Fibroblast of skin of right biceps (primary cell): ENCODE measurements around the gene MSANTD1.
A peak's percentile ranks its signal among the peaks of the same experiment; 100 is the strongest.

Experiments
- DNase-seq: peaks from one replicate; pipeline ENCODE4 v3.0.0-alpha.2; 2013

Gene MSANTD1

DNA sequence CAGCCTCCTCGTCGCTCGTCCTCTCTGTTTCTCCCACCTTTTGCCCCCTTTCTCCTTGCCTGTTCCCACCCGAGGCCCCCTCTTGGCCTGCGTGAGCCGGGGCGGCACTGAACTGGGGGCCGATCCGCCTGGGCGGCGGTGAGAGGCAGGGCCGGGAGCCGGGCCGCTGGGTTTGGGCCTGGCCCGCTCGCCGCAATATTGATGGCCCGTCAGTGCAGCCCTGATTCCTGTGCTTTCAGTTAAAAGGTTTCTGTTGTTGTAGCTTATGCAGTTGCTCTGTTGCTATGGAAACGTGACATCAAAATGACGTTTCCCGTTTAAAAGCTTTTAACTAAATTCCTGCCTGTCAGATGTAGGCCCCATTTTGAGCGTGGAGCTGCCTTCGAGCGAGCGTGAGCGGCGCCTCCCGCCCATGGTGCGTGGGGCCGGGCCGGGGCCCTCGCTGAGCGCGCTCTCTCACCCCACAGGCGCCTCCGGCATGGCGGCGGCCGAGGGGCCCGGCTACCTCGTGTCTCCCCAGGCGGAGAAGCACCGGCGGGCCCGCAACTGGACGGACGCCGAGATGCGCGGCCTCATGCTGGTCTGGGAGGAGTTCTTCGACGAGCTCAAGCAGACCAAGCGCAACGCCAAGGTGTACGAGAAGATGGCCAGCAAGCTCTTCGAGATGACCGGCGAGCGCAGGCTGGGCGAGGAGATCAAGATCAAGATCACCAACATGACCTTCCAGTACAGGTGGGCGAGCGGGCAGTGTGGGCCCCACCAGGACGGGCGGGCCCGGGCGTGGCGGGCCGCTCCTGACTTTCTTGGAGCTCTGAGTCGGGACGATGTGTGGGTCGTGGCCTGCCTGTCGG, at the start of gene MSANTD1:
MSANTD1 (plus strand) TSS at position 349 of the 851 bp plus-strand sequence; CDS start at position 413, 64 bp downstream.
- DNase-seq, result peak; percentile 53

DNA sequence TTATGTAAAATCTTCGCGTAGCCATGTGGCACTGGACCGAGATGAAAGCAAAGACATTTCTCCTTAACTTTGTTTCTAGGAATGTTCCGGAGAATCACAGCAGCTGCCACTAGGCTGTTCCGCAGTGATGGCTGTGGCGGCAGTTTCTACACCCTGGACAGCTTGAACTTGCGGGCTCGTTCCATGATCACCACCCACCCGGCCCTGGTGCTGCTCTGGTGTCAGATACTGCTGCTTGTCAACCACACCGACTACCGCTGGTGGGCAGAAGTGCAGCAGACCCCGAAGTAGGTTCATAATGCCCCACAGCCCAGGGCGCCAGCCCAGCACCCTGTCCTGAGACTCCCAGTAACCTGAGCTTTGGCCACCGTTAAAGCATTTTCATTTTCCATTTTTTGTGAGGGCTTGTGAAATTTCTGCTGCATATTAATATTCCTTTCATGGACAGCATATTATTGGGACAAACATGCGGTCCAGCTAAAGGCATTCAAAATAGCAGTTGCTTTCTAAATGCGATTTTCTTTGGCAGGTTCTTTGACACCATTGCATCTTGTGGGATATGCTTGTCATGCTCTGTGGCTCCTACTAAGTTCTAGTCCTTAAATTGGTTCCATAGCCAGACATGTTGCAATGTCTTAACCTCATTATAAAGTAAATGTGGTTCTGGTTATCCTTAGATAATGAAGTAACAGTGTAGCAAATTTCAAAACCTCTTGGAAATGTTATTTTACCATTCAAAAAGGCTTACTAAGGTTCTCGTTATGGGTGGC, 49.1 kb upstream of the MSANTD1 start:
- peak; percentile 28 for DNase-seq

DNA sequence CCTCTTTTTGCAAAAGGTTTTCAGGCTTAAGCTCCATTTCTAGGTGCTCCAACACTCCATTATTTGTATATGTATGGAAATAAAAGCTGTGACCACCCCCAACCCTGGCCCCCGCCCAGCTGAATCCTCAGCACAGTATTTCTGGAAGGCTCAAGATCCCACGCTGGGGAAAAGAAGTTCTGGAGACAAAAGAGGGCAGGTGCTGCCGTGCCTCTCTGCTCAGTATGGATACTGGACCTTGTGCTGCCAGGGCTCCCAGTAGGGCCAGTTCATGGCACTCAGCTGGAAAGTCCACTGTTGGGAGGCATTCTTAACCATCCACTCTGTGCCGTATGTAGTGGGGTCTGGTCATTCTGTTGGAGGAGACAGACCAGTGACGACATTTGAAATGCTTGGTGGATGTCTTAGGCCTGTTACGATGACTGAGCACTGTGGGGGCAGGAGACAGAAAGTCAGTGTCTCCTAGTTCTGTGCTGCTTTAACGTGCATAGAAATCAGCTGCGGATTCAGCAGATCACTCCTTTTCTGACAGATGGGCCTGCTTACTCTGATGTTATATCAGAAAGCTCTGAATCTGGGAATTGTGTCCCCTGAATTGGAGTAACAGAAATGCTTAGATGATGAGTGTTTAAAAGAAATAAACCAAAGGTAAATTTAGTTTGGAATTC, 48.4 kb upstream of the MSANTD1 start:
- no peak for DNase-seq

DNA sequence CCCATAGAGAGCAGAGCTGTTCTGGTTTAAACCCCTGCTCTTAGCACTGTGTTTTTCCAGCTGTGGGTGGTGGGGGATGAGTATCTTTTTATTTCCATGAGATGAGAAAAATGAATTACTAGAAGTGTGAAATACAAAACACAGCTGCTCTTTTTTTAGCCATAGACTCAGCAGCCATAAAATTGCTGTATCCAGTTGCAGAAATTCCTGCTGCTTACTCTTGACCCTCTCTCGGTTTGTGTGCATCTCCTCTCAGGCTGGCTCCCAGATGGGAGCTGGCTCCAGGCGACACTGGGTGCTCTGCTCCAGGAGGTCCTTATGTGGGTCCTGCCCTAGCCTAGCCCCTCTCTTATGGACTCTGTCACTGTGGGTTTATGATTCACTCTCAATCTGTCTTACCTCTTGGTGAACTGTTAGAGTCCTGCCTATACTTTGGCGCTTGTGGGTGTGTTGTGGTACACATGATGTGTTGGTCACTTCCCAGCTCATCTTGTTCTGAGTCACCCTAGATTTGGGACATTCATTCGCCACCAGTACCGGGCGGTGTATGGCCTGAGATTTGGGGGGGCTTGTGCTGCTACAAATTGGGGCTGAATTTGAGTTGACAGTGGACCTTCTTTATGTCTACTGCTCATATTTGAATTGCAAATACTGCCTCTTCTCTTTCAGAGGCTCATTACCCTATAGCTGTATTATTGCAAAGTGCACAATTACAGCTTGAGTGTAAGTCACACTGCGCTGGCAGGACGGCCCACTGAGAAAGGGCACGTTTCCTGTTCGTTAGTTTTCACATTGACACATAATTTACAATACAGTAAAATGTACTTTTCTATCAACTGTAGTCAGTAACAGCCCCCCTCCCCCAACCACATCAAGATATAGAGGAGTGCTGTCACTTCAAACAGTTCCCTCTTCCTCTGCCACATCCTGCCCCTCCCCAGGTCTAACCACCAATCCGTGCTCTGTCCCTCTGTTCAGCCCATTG, 46.9 kb upstream of the MSANTD1 start:
- DNase-seq, result peak; percentile 49

DNA sequence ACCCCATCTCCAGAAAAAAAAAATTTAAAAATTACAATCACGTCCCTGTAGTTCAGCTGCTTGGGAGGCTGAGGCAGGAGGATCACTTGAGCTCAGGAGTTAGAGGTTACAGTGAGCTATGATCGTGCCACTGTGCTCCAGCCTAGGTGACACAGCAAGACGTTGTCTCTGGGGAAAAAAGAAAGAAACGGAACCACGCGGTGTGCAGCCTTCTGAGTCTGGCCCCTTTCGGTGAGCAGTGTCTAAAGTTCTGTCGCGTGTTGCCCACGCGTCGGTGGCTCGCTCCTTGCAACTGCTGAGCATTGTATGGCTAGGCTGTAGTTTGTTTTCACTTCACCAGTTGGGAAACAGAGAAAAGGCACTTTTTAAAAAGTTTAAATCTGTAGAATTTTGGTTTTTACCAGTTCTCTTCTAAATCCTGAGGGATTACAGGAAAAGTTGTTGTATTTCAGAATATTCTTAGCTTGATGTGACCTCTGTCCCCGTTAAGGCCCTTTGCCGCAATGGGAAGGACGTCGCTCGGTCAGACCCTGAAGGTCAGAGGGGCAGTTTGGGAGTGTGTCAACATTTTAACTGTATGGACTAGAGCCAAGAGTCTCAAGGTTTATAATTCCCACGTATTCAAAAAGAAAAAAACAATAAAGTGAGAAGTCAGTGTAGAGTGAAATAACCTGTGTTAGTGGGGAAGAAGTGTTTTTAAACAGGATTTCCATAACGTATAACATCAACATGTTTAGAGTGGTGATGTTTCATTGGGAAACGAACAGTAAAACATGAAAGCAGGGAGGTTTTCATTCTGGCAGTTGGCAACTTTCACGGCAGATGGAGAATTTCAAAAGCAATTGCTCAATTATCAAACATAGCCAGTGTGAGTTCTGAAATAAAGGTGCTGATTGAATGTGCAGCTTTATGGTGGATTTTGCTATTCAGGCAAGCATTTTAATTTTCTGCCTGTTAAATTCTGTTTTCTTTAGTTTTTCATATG, 45.8 kb upstream of the MSANTD1 start:
- no peak for DNase-seq

DNA sequence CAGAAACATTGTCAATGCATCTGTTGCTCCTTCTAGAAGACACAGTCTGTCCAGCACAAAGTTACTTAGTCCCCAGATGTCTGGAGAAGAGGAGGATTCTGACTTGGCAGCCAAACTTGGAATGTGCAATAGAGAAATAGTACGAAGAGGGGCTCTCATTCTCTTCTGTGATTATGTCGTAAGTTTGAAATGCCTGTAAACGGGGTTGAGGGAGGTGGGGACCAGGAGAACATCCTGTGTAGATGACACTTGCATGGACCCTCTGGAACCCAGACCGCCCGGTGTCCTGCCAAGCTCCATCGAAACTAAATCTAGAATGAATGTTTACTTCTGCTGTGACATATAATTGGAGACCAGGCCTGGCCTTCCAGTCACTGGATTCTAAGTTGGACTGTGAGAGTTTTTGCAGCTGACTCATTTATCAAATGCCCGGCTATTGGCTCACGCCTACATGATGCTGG, 45.0 kb upstream of the MSANTD1 start:
- peak; percentile 40 for DNase-seq

DNA sequence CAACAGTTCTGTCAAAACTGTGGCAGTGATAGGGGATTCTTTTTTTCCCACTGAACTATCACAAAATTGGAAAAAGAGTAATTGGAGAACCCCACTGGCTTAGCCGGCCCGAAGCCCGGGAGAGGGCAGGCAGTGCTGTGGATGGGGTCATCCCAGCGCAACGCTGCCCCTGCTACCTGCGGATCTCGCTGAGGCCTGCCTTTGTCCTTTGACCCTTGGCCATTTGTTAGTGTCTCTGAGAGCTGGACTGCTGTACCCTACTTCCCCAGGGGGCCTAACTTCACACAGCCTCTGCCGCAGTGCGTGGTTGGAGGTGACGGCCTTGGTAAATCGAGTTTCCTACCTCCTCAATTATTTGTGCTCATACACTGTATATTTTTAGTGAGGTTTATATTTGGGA, 43.0 kb upstream of the MSANTD1 start:
- DNase-seq, result no peak

DNA sequence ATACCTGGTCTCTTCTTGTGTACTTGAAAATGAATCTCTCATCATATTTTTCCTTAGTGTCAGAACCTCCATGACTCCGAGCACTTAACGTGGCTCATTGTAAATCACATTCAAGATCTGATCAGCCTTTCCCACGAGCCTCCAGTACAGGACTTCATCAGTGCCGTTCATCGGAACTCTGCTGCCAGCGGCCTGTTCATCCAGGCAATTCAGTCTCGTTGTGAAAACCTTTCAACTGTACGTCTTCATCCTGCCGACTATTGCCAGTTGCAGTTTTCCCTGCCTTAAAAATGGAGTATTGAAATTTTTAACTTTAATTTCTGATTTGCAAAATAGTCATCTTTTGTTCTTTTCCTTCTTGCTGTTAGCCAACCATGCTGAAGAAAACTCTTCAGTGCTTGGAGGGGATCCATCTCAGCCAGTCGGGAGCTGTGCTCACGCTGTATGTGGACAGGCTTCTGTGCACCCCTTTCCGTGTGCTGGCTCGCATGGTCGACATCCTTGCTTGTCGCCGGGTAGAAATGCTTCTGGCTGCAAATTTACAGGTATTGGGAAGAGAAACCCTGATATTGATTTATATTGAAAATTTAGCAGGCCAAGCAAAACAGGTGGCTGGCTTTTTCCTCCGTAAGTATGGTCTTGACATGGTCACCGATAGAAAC, 42.4 kb upstream of the MSANTD1 start:
- DNase-seq, result no peak

DNA sequence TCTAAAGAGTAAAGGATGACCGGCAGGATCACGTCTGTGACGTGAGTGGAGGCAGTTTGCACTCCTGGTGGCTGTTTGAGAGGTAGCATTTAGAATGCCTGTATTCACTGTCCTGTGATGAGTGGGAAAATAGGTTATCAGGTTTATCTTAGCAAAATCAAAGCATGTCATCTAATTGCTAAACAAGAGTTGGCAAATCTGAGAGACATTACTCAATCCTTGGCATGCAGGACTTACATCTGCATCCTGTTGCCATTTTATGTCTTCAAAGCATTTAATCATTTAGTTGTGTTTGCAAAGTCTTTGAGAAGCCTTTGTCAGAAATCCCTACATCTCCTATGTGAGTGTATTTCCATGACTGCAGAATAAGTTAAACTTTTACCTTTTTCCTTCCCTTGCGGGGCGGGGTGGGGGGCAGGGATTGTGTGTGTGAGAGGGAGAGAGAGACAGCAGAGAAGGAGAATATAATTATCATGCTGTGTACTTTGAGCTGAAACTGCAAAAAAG, 41.4 kb upstream of the MSANTD1 start:
- no peak for DNase-seq

DNA sequence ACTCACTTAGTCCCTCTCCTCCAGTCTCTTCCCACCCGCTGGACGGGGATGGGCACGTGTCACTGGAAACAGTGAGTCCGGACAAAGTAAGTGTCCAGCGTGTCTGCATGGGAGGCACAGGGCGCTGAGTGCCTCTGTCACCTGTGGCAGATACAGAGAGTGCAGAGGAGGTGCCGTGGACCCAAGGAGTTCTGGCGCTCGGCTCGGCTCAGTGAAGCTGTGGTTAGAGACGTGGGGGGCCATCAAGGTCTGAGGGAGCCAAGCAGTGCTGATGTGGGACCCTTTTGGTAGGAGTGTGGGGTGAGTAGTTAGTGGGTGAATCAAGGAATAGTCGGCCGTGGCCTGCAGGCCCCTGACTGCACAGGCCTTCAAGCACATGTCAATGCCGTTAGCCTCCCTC, 40.1 kb upstream of the MSANTD1 start:
- DNase-seq, result no peak

DNA sequence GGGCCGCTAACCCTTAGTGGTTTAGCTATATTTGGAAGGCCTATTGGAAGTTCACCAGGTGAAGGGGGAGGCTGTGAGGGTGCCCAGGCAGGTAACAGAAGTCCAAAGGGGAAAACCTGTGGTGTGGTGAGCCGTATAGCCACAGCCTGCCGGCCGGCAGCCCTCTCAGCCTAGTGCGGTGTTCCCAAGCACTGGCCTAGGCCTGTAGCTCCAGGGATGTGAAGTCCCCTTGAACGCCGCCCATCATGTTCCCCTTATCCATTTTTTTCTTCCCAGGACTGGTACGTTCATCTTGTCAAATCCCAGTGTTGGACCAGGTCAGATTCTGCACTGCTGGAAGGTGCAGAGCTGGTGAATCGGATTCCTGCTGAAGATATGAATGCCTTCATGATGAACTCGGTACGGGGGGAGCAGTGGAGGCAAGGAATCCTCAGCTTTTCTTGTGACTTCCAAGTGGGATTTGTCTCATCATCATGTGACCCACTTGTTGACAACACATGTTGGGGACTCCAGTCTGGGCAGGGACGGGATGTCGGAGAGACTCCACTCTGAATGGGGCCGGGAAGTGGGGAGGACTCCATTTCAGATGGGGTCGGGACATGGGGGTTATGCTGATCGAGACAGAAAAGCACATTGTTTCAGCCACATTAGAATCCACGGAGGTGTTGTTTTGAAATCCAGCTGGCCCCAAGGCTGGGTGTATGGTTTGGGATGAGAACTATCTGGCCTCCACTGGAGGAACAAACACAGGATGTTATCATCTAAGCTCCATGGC, 39.2 kb upstream of the MSANTD1 start:
- no peak for DNase-seq

DNA sequence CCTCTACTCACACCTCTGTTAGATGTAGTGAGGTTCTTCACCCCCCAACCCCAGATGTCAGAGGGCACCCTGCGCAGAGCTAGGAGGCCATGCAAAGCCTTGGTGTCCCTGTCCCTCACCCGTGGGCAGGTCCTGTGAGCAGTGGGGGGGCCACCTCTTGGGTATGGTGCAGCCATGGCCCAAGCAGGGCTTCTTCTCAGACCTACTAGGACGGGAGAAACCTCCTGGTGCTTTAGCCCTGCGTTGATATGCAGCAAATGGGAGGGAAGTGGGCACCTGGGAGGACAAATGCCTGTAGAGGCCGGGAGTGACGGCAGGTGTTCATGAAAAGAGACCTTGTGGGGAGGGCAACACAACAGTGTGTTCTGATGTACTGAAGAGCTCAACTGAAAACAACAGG, 38.5 kb upstream of the MSANTD1 start:
- DNase-seq, result no peak

DNA sequence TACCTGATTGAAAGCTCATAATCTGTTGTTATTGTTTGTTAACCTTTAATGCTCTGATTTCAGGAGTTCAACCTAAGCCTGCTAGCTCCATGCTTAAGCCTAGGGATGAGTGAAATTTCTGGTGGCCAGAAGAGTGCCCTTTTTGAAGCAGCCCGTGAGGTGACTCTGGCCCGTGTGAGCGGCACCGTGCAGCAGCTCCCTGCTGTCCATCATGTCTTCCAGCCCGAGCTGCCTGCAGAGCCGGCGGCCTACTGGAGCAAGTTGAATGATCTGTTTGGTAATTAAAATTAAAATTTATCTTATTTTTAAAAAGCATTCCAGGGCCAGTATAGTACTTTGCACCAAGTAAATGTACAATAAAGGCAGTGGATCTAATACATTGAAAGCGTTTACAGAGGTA, 37.1 kb upstream of the MSANTD1 start:
- DNase-seq, result no peak

DNA sequence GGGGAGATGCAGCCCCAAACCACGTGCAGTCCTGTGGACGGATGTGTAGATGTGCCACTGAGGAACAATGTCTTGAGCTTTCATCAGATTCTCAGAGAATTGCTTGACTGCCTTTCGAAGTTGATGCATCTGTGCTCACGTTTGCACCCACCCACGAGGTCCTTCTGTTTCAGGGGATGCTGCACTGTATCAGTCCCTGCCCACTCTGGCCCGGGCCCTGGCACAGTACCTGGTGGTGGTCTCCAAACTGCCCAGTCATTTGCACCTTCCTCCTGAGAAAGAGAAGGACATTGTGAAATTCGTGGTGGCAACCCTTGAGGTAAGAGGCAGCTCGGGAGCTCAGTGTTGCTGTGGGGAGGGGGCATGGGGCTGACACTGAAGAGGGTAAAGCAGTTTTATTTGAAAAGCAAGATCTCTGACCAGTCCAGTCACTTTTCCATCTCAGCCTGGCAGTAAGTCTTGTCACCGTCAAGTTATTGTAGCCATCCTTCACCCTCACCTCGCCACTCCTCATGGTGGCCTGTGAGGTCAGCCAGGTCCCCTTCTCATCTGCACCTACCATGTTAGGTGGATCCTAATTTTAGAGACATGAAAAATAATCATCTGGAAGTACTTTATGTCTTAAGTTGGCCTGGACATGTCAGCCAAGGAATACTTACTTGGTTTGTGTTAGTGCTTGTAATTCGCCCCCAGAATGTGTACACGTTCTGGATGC, 36.4 kb upstream of the MSANTD1 start:
- DNase-seq, result no peak

DNA sequence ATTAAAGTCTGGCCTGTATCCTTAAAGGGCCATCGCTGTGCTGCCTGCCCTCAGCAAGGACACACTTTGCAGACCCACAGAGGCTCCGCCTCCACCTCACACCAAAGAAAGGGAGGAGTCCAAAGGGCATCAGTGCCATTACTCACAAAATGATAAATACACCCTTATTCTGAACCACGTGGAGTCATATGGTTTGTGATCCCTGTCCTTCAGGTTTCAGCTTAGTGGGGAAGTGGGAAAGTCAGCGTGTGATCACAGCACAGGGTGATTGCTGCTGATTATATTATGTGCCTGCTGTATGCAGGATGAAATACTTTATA, 35.9 kb upstream of the MSANTD1 start:
- no peak for DNase-seq

DNA sequence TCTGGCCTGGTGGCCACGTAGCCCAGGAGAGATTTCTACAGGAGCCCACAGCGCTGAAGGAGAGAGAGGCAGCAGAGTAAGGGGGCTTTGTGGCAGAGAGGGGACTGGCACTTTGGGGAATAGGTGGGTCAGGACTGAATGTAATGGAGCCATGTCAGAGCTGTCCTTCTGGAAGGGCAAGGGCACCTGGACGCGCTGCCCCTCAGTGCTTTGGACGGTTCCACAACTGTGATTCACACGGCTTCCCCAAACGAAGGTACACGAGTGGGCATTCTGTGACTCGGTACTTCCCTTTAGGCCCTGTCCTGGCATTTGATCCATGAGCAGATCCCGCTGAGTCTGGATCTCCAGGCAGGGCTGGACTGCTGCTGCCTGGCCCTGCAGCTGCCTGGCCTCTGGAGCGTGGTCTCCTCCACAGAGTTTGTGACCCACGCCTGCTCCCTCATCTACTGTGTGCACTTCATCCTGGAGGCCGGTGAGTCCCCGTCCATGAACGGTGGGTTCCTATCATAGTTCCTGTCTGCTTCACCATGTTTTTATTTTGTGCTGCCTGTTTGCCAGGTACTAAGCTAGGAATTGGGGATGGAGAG, 35.2 kb upstream of the MSANTD1 start:
- DNase-seq, result no peak

DNA sequence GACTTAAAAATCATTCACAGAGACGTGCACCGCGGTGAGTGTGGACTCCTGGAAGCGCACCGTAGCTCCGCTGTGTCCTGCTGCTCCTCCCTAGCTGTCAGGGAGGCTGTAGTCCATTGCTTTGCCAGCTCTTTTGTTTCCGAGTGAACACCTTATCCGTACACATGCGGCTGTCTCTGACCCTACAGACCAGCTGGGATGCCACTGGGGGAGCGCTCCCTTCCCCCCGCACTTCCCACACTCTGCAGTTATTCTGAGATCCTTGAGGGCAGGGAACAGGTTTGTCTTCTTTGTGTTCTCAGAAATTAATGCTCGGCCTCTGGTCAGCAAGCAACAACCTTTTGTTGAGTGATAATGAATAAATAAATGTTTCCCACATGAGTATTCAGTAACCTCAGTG, 33.7 kb upstream of the MSANTD1 start:
- no peak for DNase-seq

DNA sequence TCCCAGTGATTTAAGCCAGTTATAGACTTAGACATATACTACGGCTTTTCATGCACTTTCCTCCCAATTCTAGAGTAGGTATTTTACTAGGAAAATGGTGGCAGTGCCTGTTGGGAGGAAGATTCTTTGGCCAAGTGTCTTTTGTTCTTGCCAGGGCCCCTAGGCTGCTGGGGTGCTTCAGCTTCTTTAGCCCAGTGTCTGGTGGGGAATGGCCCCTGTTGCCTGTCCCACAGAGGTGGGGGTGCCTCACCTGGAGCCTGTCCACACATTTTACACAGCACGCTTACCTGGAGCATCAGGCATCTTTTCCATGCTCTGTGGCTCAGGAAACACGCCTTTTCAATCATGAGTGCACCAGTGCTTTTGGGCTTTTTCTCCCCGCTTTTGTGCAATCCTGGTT, 33.2 kb upstream of the MSANTD1 start:
- no peak for DNase-seq
